ENCODE measurements around the gene EHF.

- TF ChIP-seq CTCF (IDR thresholded peaks at IDR 0.05 in 4 of 5, conservative IDR thresholded peaks at IDR 0.05 in 1 of 5) (no peak), POLR2A (IDR thresholded peaks at IDR 0.05) (no peak)
Observed at GRCh38 chr11:34604145-34604544, 16.7 kb upstream of the EHF start.
